Neural cell (in vitro differentiated cells): ENCODE data around the gene ZNF280C.

Experiments
- EZH2 ChIP-seq: fragments of 200-600, 300-800 bp; shearing (Covaris generic), sonication (generic); IDR thresholded peaks from 2 replicates; pipeline ENCODE4 v1.6.1; 2014; ENCODE audit warnings: antibody characterized with exemption, low read length, borderline replicate concordance, mild to moderate bottlenecking; ENCODE audit not compliant: insufficient read depth, poor library complexity, severe bottlenecking
- MXI1 ChIP-seq: fragments of 450-650 bp; conservative IDR thresholded peaks from 2 replicates; pipeline ENCODE4 v1.6.1; 2014; ENCODE audit warnings: antibody characterized with exemption, mild to moderate bottlenecking; ENCODE audit not compliant: poor library complexity, severe bottlenecking
- TAF1 ChIP-seq: IDR thresholded peaks from 2 replicates; pipeline ENCODE4 v1.6.1; 2012; ENCODE audit warnings: low read depth
- TF ChIP-seq, protein P1 (sequence below): fragments of 450-650 bp; IDR thresholded peaks from 2 replicates; pipeline ENCODE4 v1.5.1; 2014; ENCODE audit warnings: antibody characterized with exemption, mild to moderate bottlenecking, moderate library complexity; ENCODE audit not compliant: poor library complexity, severe bottlenecking

DNA sequence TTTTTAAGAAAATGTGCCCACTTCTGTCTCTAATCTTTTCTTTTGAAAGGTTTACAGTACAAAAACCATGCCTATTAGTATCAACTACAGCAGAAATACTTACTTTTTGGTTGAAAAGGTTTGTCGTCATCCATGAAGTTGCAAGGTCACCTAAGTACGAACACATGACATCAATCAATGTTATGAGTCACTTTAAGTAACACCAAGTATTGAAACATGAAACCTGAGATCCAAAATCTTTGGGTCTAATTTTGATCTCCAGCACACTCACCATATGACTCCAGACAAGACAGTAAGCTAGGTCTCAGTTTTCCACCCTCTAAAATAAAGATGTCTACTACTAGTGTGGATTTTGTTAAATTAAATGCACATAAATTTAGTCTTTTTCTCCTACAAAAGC, 8.4 kb downstream of the ZNF280C start:
- TF ChIP-seq, protein P1, sequence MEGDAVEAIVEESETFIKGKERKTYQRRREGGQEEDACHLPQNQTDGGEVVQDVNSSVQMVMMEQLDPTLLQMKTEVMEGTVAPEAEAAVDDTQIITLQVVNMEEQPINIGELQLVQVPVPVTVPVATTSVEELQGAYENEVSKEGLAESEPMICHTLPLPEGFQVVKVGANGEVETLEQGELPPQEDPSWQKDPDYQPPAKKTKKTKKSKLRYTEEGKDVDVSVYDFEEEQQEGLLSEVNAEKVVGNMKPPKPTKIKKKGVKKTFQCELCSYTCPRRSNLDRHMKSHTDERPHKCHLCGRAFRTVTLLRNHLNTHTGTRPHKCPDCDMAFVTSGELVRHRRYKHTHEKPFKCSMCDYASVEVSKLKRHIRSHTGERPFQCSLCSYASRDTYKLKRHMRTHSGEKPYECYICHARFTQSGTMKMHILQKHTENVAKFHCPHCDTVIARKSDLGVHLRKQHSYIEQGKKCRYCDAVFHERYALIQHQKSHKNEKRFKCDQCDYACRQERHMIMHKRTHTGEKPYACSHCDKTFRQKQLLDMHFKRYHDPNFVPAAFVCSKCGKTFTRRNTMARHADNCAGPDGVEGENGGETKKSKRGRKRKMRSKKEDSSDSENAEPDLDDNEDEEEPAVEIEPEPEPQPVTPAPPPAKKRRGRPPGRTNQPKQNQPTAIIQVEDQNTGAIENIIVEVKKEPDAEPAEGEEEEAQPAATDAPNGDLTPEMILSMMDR = no peak
- TF ChIP-seq EZH2 (no peak), TAF1 (no peak), MXI1 (no peak)
